HepG2 (cell line): ENCODE data around the gene CCDC157. TPM values are rescaled to one million over a fixed set of nuclear protein-coding genes. Genes with fewer than 3 reads are reported as not detected.

Source experiments
- HNRNPUL1 ChIP-seq: fragments of 200-400 bp; formaldehyde crosslinking; IDR thresholded peaks from 2 replicates; pipeline ENCODE4 v1.6.1; 2017; ENCODE audit warnings: low read depth, mild to moderate bottlenecking, low read length, moderate library complexity
- SYNCRIP ChIP-seq: fragments of 200-400 bp; formaldehyde crosslinking; IDR thresholded peaks from 2 replicates; pipeline ENCODE4 v1.6.1; 2018; ENCODE audit warnings: mild to moderate bottlenecking, low read depth, low read length; ENCODE audit not compliant: insufficient read depth
- ZNF350 ChIP-seq: sonication (generic); formaldehyde crosslinking; IDR thresholded peaks from 2 replicates; pipeline ENCODE4 v1.4.0; 2020; ENCODE audit warnings: mild to moderate bottlenecking, low read depth, missing genetic modification reagents, borderline replicate concordance
- polyA plus RNA-seq, 8 experiments: library from polyadenylated mRNA; depleted of rRNA in 3 of 8; stranded (reverse) in 7 of 8; unstranded in 1 of 8; fragments of >200 nt; fragmentation: Illumina TruSeq in 4 of 8; extraction: Trizol in 4 of 8; gene quantifications; 2 replicates each; pipeline versions ENCODE4 v1.2.1 to v1.2.3, GENCODE V29; 2011 to 2016; ENCODE audit warnings: low read depth in 4 of 8, missing spikeins in 1 of 8, mixed read lengths in 1 of 8; ENCODE audit not compliant: insufficient read depth in 1 of 8
- total RNA-seq, 5 experiments: library from RNA; depleted of rRNA; stranded (reverse); fragments of >200 nt; fragmentation: Illumina TruSeq; extraction: Trizol; gene quantifications; 2 replicates each; pipeline ENCODE4 v1.2.3, GENCODE V29; 2016; ENCODE audit warnings: low read depth in 1 of 5
- TF ChIP-seq, protein P1 (sequence below): sonication (generic); formaldehyde crosslinking; IDR thresholded peaks from 2 replicates; pipeline ENCODE4 v1.4.0; 2020; ENCODE audit warnings: missing genetic modification reagents
- TF ChIP-seq, protein P2 (sequence below), 2 experiments: sonication (generic) in 1 of 2; formaldehyde crosslinking in 1 of 2; IDR thresholded peaks; 2 replicates each; pipeline versions ENCODE4 v1.6.1 to v1.9.0; 2014 to 2022; ENCODE audit warnings: antibody characterized with exemption in 1 of 2, borderline replicate concordance in 1 of 2, inconsistent platforms in 1 of 2, low read depth in 1 of 2, missing genetic modification reagents in 1 of 2

Gene CCDC157
- total and polyA plus RNA-seq, 2 of the 13 experiments (the other 11 are each of a cell fraction or from before 2014, with no cell fraction given) = 1.4 to 1.6 TPM

DNA sequence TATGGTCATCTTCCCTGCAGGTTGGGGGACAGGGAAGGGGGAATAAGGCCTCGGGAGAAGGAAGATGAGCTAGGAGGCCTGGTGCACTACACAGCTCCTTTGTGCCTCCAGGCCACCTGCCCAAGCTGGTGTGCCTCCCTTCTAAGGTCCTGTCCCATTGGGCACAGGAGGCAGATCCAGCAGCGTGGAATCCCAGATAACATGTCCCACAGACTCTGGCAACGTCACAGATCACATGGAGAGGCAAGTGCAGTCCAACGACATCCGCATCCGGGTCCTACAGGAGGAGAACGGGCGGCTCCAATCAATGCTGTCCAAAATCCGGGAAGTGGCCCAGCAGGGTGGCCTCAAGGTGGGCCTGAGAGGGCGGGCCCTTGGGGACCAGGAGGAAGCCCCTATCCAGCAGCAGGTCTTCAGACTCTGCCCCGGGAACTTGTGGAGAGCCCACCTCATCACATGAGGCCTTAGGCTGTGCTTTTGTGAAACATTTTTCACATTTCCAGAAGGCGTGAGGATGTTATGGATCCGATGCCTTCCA, 18.6 kb downstream of the CCDC157 start (continued):
- TF ChIP-seq, protein P1, sequence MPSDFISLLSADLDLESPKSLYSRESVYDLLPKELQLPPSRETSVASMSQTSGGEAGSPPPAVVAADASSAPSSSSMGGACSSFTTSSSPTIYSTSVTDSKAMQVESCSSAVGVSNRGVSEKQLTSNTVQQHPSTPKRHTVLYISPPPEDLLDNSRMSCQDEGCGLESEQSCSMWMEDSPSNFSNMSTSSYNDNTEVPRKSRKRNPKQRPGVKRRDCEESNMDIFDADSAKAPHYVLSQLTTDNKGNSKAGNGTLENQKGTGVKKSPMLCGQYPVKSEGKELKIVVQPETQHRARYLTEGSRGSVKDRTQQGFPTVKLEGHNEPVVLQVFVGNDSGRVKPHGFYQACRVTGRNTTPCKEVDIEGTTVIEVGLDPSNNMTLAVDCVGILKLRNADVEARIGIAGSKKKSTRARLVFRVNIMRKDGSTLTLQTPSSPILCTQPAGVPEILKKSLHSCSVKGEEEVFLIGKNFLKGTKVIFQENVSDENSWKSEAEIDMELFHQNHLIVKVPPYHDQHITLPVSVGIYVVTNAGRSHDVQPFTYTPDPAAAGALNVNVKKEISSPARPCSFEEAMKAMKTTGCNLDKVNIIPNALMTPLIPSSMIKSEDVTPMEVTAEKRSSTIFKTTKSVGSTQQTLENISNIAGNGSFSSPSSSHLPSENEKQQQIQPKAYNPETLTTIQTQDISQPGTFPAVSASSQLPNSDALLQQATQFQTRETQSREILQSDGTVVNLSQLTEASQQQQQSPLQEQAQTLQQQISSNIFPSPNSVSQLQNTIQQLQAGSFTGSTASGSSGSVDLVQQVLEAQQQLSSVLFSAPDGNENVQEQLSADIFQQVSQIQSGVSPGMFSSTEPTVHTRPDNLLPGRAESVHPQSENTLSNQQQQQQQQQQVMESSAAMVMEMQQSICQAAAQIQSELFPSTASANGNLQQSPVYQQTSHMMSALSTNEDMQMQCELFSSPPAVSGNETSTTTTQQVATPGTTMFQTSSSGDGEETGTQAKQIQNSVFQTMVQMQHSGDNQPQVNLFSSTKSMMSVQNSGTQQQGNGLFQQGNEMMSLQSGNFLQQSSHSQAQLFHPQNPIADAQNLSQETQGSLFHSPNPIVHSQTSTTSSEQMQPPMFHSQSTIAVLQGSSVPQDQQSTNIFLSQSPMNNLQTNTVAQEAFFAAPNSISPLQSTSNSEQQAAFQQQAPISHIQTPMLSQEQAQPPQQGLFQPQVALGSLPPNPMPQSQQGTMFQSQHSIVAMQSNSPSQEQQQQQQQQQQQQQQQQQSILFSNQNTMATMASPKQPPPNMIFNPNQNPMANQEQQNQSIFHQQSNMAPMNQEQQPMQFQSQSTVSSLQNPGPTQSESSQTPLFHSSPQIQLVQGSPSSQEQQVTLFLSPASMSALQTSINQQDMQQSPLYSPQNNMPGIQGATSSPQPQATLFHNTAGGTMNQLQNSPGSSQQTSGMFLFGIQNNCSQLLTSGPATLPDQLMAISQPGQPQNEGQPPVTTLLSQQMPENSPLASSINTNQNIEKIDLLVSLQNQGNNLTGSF (CRISPR knock-in tag) = no peak
- TF ChIP-seq ZNF350 (CRISPR knock-in tag) = no peak
- no peak for TF ChIP-seq HNRNPUL1
- no peak for TF ChIP-seq SYNCRIP
- TF ChIP-seq, protein P2, sequence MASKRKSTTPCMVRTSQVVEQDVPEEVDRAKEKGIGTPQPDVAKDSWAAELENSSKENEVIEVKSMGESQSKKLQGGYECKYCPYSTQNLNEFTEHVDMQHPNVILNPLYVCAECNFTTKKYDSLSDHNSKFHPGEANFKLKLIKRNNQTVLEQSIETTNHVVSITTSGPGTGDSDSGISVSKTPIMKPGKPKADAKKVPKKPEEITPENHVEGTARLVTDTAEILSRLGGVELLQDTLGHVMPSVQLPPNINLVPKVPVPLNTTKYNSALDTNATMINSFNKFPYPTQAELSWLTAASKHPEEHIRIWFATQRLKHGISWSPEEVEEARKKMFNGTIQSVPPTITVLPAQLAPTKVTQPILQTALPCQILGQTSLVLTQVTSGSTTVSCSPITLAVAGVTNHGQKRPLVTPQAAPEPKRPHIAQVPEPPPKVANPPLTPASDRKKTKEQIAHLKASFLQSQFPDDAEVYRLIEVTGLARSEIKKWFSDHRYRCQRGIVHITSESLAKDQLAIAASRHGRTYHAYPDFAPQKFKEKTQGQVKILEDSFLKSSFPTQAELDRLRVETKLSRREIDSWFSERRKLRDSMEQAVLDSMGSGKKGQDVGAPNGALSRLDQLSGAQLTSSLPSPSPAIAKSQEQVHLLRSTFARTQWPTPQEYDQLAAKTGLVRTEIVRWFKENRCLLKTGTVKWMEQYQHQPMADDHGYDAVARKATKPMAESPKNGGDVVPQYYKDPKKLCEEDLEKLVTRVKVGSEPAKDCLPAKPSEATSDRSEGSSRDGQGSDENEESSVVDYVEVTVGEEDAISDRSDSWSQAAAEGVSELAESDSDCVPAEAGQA (IDR thresholded peaks at IDR 0.05; ENCODE audit: low read depth) = no peak
- TF ChIP-seq, protein P2 (CRISPR knock-in tag; IDR thresholded peaks at IDR 0.05; ENCODE audit: borderline replicate concordance) = no peak
- TF ChIP-seq, all 625 proteins: peak for 0
